Measurements from ENCODE around the gene ITPR3. TPM values are rescaled to one million over a fixed set of nuclear protein-coding genes. Genes with fewer than 3 reads are reported as not detected.

The ITPR3 gene
- total RNA-seq, 1 experiment from 2014 or later: 103 TPM

- DNase-seq (ENCODE audit: low read depth, low spot score): no peak
- Histone ChIP-seq H3K79me2 (ENCODE audit: insufficient read depth, low read length) (no peaks in the 10 kb centered on the region), H4K20me1 (ENCODE audit: insufficient read depth) (no peaks in the 10 kb centered on the region), H3K9me2 (ENCODE audit: insufficient read depth) (no peaks in the 10 kb centered on the region), H3K9ac (ENCODE audit: low read length) (no peak overlapping the region), H3K36me3 (ENCODE audit: control insufficient read depth in 1 of 2, insufficient read depth in 2 of 2, low read length in 2 of 2) (peaks cover 22 to 73% of the 10 kb centered on the region in 2 experiments), H3K27me3 (ENCODE audit: insufficient read depth, low read length) (no peaks in the 10 kb centered on the region), H3K9me3 (ENCODE audit: control insufficient read depth in 1 of 2, insufficient read depth in 1 of 2, low read depth in 1 of 2, low read length in 2 of 2) (no peaks in the 10 kb centered on the region), H3K27ac (ENCODE audit: low read depth, low read length) (no peak overlapping the region), H3K4me2 (ENCODE audit: low read length) (no peak overlapping the region), H2AFZ (ENCODE audit: low read depth, low read length, poor library complexity, severe bottlenecking) (no peak overlapping the region), H3K4me1 (ENCODE audit: control insufficient read depth in 1 of 2, insufficient read depth in 2 of 2, low read length in 2 of 2) (no peaks in the 10 kb centered on the region), H3K4me3 (replicated peaks in 1 of 2; ENCODE audit: low read depth in 1 of 2, low read length in 2 of 2) (no peak overlapping the region)
- no peak for ATAC-seq
- ChIA-PET POLR2A (no interaction called here), CTCF (no interaction called here), RAD21 (ENCODE audit: low non-redundant PET in 1 of 2, low total read pairs in 2 of 2, uncharacterized antibody in 2 of 2, unreplicated experiment in 2 of 2) (no interaction called here)
- TF ChIP-seq ATF3 (IDR thresholded peaks at IDR 0.05) (no peak), EZH2phosphoT487 (IDR thresholded peaks at IDR 0.05; ENCODE audit: borderline replicate concordance) (no peak), JUND (IDR thresholded peaks at IDR 0.05) (no peak), CBX3 (IDR thresholded peaks at IDR 0.05; ENCODE audit: low read depth) (no peak), ZBTB33 (IDR thresholded peaks at IDR 0.05; ENCODE audit: extremely low read depth, insufficient replicate concordance, low read length) (no peak), POLR2A (IDR thresholded peaks at IDR 0.05; ENCODE audit: borderline replicate concordance, extremely low read depth, insufficient read depth, insufficient read length) (no peak), SP1 (IDR thresholded peaks at IDR 0.05; ENCODE audit: low read depth) (no peak), FOSL1 (IDR thresholded peaks at IDR 0.05; ENCODE audit: low read depth) (no peak), EGR1 (IDR thresholded peaks at IDR 0.05; ENCODE audit: low read depth) (no peak), POLR2AphosphoS5 (IDR thresholded peaks at IDR 0.05; ENCODE audit: low read depth, low read length) (no peak), CEBPB (IDR thresholded peaks at IDR 0.05; ENCODE audit: low read depth) (no peak), RAD21 (IDR thresholded peaks at IDR 0.05; ENCODE audit: low read depth) (no peak), ZNF274 (IDR thresholded peaks at IDR 0.05; ENCODE audit: low read depth, low read length) (no peak), ELF1 (IDR thresholded peaks at IDR 0.05; ENCODE audit: borderline replicate concordance, low read depth) (no peak)
- intact Hi-C loops (cut with micrococcal nuclease): no loop called here
- no TSS peak for BruUV-seq (replicated peaks)
Measured at GRCh38 chr6:33688006-33688405, 66.9 kb downstream of the ITPR3 start.
